MCF 10A (cell line): ENCODE data around the gene CDC25B. TPM values are rescaled to one million over a fixed set of nuclear protein-coding genes. Genes with fewer than 3 reads are reported as not detected.
"Not testable (repeated sequence)": the region's sequence is repeated elsewhere in the genome, so short reads cannot be mapped to it uniquely, and the experiment has no call there.

ENCODE experiments used
- BruUV-seq: library from RNA; stranded (reverse); fragments of 400-500 nt; replicated peaks from 2 replicates; lab custom pipeline; 2021; lab: Mats Ljungman, UMichigan
- CTCF ChIA-PET: fragments of 300-600 bp; sonication (Branson Sonifier 250); formaldehyde crosslinking; extraction: SDS; loops from one replicate; lab custom pipeline; 2021; ENCODE audit warnings: antibody characterized with exemption, inconsistent platforms; lab: Yijun Ruan, JAX
- POLR2A ChIA-PET: fragments of 300-600, 350-650 bp; sonication (Branson Sonifier 250); formaldehyde crosslinking; extraction: SDS; loops from one replicate; lab custom pipeline; 2020; ENCODE audit warnings: antibody characterized with exemption, inconsistent platforms; lab: Yijun Ruan, JAX
- DNase-seq: peaks from one replicate; pipeline ENCODE4 v3.0.0-alpha.2; 2018; ENCODE audit not compliant: unreplicated experiment
- H3K27ac Mint-ChIP-seq: one replicate; pipeline ENCODE4 v1.8.0; 2022; ENCODE audit warnings: mild to moderate bottlenecking, low read depth, mixed read lengths; ENCODE audit not compliant: unreplicated experiment
- H3K27me3 Mint-ChIP-seq: one replicate; pipeline ENCODE4 v1.8.0; 2022; ENCODE audit warnings: mixed read lengths; ENCODE audit not compliant: insufficient read depth, unreplicated experiment
- H3K36me3 Mint-ChIP-seq: one replicate; pipeline ENCODE4 v1.8.0; 2022; ENCODE audit warnings: mild to moderate bottlenecking, moderate library complexity, mixed read lengths; ENCODE audit not compliant: insufficient read depth, unreplicated experiment
- H3K4me1 Mint-ChIP-seq: one replicate; pipeline ENCODE4 v1.8.0; 2022; ENCODE audit warnings: mixed read lengths; ENCODE audit not compliant: insufficient read depth, unreplicated experiment
- H3K4me3 Mint-ChIP-seq: one replicate; pipeline ENCODE4 v1.8.0; 2022; ENCODE audit warnings: mild to moderate bottlenecking, moderate library complexity, mixed read lengths; ENCODE audit not compliant: unreplicated experiment
- H3K9me3 Mint-ChIP-seq: one replicate; pipeline ENCODE4 v1.8.0; 2022; ENCODE audit warnings: mixed read lengths; ENCODE audit not compliant: unreplicated experiment
- CTCF ChIP-seq: fragments of 200-600 bp; IDR thresholded peaks from one replicate; pipeline ENCODE4 v1.8.0; 2022; ENCODE audit warnings: antibody characterized with exemption, mild to moderate bottlenecking; ENCODE audit not compliant: unreplicated experiment
- intact Hi-C: fragments of 100-400 bp; cut with micrococcal nuclease; formaldehyde crosslinking; loops from 2 replicates; pipeline ENCODE4 v1.14.1; 2022
- total RNA-seq: library from RNA; stranded (reverse); gene quantifications from 2 replicates; pipeline ENCODE4 v1.2.3, GENCODE V29; 2022

CDC25B gene
- total RNA-seq, 1 experiment from 2014 or later: 134 TPM

GRCh38 chr20:3823881-3824280 lies 27.8 kb downstream of the CDC25B start:
- H3K36me3 Mint-ChIP-seq: peaks cover 37% of the 10 kb centered on the region
- no TSS peak for BruUV-seq
- peaks cover 10% of the 10 kb centered on the region for H3K4me1 Mint-ChIP-seq
- no peaks in the 10 kb centered on the region for H3K27me3 Mint-ChIP-seq
- no peak for DNase-seq
- no peak overlapping the region for H3K4me3 Mint-ChIP-seq
- no peaks in the 10 kb centered on the region for H3K9me3 Mint-ChIP-seq
- ChIA-PET POLR2A (interaction anchor here (0.9 kb wide), 1 partner anchor 21 kb away, joined by 4 read pairs; no protein-coding TSS in a partner anchor), CTCF (interaction anchor here (0.6 to 0.9 kb wide), 3 partner anchors 38 to 94 kb away, joined by 3 to 6 read pairs (median 3); partner anchors contain the start of gene CENPB)
- intact Hi-C loops: no loop called here
- TF ChIP-seq CTCF: no peak
- no peak overlapping the region for H3K27ac Mint-ChIP-seq

GRCh38 chr20:3825526-3825925 lies 29.4 kb downstream of the CDC25B start:
- ChIA-PET CTCF (interaction anchor here (0.6 to 1.4 kb wide), 5 partner anchors 13 to 148 kb away, joined by 3 to 7 read pairs (median 4); no protein-coding TSS in a partner anchor), POLR2A (interaction anchor here (0.6 to 2.0 kb wide), 3 partner anchors 19 to 52 kb away, joined by 3 to 11 read pairs (median 4); partner anchors contain the start of gene CENPB)
- H3K4me3 Mint-ChIP-seq: no peak overlapping the region
- BruUV-seq: no TSS peak
- no peaks in the 10 kb centered on the region for H3K27me3 Mint-ChIP-seq
- H3K9me3 Mint-ChIP-seq: no peaks in the 10 kb centered on the region
- H3K27ac Mint-ChIP-seq: no peak overlapping the region
- intact Hi-C loops: no loop called here
- no peak for TF ChIP-seq CTCF
- peaks cover 43% of the 10 kb centered on the region for H3K36me3 Mint-ChIP-seq
- peaks cover 7% of the 10 kb centered on the region for H3K4me1 Mint-ChIP-seq
- no peak for DNase-seq

- peaks cover 6% of the 10 kb centered on the region for H3K4me1 Mint-ChIP-seq
- H3K9me3 Mint-ChIP-seq: no peaks in the 10 kb centered on the region
- TF ChIP-seq CTCF: no peak
- POLR2A ChIA-PET: interaction anchor here (2.0 kb wide), 1 partner anchor 19 kb away, joined by 11 read pairs; no protein-coding TSS in a partner anchor
- peaks cover 43% of the 10 kb centered on the region for H3K36me3 Mint-ChIP-seq
- CTCF ChIA-PET: interaction anchor here (0.5 to 1.4 kb wide), 5 partner anchors 8 to 38 kb away, joined by 3 to 4 read pairs (median 4); no protein-coding TSS in a partner anchor
- H3K27ac Mint-ChIP-seq: no peak overlapping the region
- BruUV-seq: no TSS peak
- H3K4me3 Mint-ChIP-seq: no peak overlapping the region
- H3K27me3 Mint-ChIP-seq: no peaks in the 10 kb centered on the region
- intact Hi-C loops: no loop called here
- DNase-seq: no peak
Measured at GRCh38 chr20:3826420-3826819, 30.3 kb downstream of the CDC25B start.

GRCh38 chr20:3828798-3829197 lies 32.7 kb downstream of the CDC25B start:
- no peak for TF ChIP-seq CTCF
- intact Hi-C loops: no loop called here
- peaks cover 38% of the 10 kb centered on the region for H3K36me3 Mint-ChIP-seq
- BruUV-seq: no TSS peak
- ChIA-PET POLR2A (interaction anchor here (0.6 to 1.9 kb wide), 2 partner anchors 15 to 17 kb away, joined by 4 to 6 read pairs; no protein-coding TSS in a partner anchor), CTCF (interaction anchor here (0.6 kb wide), 3 partner anchors 22 to 333 kb away, joined by 4 to 5 read pairs (median 4); no protein-coding TSS in a partner anchor)
- H3K27ac Mint-ChIP-seq: no peak overlapping the region
- DNase-seq: no peak
- no peaks in the 10 kb centered on the region for H3K4me1 Mint-ChIP-seq
- H3K4me3 Mint-ChIP-seq: no peak overlapping the region
- no peaks in the 10 kb centered on the region for H3K9me3 Mint-ChIP-seq
- H3K27me3 Mint-ChIP-seq: no peaks in the 10 kb centered on the region

GRCh38 chr20:3829891-3830290 lies 33.8 kb downstream of the CDC25B start:
- H3K27me3 Mint-ChIP-seq, intact Hi-C loops, H3K4me1 Mint-ChIP-seq, H3K9me3 Mint-ChIP-seq, DNase-seq, H3K27ac Mint-ChIP-seq, H3K4me3 Mint-ChIP-seq, BruUV-seq: not testable (repeated sequence)
- POLR2A ChIA-PET: interaction anchor here (0.6 to 2.2 kb wide), 4 partner anchors 9 to 1514 kb away, joined by 3 to 10 read pairs (median 4); partner anchors contain the start of gene AP5S1
- CTCF ChIA-PET: interaction anchor here (0.6 to 1.0 kb wide), 3 partner anchors 25 to 118 kb away, joined by 3 to 4 read pairs (median 3); no protein-coding TSS in a partner anchor
- peaks cover 34% of the 10 kb centered on the region for H3K36me3 Mint-ChIP-seq
